Upper lobe of left lung (tissue), 6 donors: ENCODE measurements around the gene MAMDC4. TPM values are rescaled to one million over a fixed set of nuclear protein-coding genes. Genes with fewer than 3 reads are reported as not detected.
A peak's percentile ranks its signal among the peaks of the same experiment; 100 is the strongest.
"Not testable (repeated sequence)": the region's sequence is repeated elsewhere in the genome, so short reads cannot be mapped to it uniquely, and the experiment has no call there.

Source experiments
- ATAC-seq, 2 donors: fragments of 200-7000 bp; cut with Tn5 transposase; one replicate each; pipeline ENCODE4 v1.9.1; 2022; ENCODE audit warnings: mild to moderate bottlenecking in 2 of 2, moderate library complexity in 2 of 2; ENCODE audit not compliant: low FRiP score in 2 of 2
- DNase-seq, 2 donors: peaks; one replicate each; pipeline ENCODE4 v3.0.0-alpha.2; 2019 to 2020
- H3K27ac ChIP-seq, 4 donors: fragments of 200-600 bp; sonication (generic); one replicate each; pipeline ENCODE4 v1.5.1; 2016 to 2019
- H3K27me3 ChIP-seq, 4 donors: fragments of 200-600 bp; sonication (generic); one replicate each; pipeline ENCODE4 v1.5.1; 2017 to 2019
- H3K36me3 ChIP-seq, 4 donors: fragments of 200-600 bp; sonication (generic); one replicate each; pipeline ENCODE4 v1.5.1; 2016 to 2019
- H3K4me1 ChIP-seq, 4 donors: fragments of 200-600 bp; sonication (generic); one replicate each; pipeline ENCODE4 v1.5.1; 2018 to 2019
- H3K4me3 ChIP-seq, 4 donors: fragments of 200-600 bp; sonication (generic); one replicate each; pipeline ENCODE4 v1.5.1; 2017 to 2019; ENCODE audit warnings: mild to moderate bottlenecking in 2 of 4, moderate library complexity in 1 of 4
- H3K9me3 ChIP-seq, 4 donors: fragments of 200-600 bp; sonication (generic); one replicate each; pipeline ENCODE4 v1.5.1; 2018 to 2019
- EP300 ChIP-seq, 4 donors: sonication (generic); formaldehyde crosslinking; IDR thresholded peaks; one replicate each; pipeline ENCODE4 v1.5.1; 2017; ENCODE audit warnings: antibody characterized with exemption in 4 of 4, control low read depth in 2 of 4
- POLR2A ChIP-seq, 4 donors: fragments of 450-650 bp; IDR thresholded peaks; one replicate each; pipeline ENCODE4 v1.5.1; 2016 to 2017; ENCODE audit warnings: antibody characterized with exemption in 4 of 4, mild to moderate bottlenecking in 2 of 4
- POLR2AphosphoS5 ChIP-seq, 2 donors: sonication (generic); formaldehyde crosslinking; IDR thresholded peaks; one replicate each; pipeline ENCODE4 v1.5.1; 2017; ENCODE audit warnings: antibody characterized with exemption in 2 of 2
- WGBS, 2 donors: methylation state at CpG; one replicate each; pipeline ENCODE4 v1.1.5; 2017 to 2018; 5-methylcytosine and 5-hydroxymethylcytosine counted together
- total RNA-seq, 6 donors: library from RNA; depleted of rRNA in 4 of 6; stranded (reverse); fragments of >200 nt in 4 of 6; gene quantifications; one replicate each; pipeline versions ENCODE4 v1.1.0 to v1.2.1, GENCODE V29; 2016 to 2021
- TF ChIP-seq, protein P1 (sequence below), 6 experiments: fragments of 450-650 bp in 4 of 6; fragments of 200-600 bp in 2 of 6; sonication (generic) in 2 of 6; IDR thresholded peaks; one replicate each; pipeline ENCODE4 v1.5.1; 2016 to 2019; ENCODE audit warnings: antibody characterized with exemption in 6 of 6
- donor health status: DM: no; HTN: no; CAD: no; lungs with moderate emphysema.
- donor health status: DM: no; HTN: yes; CAD: no; lungs with severe emphysema.

The MAMDC4 gene
- total RNA-seq, 6 donors from 2014 or later, result 2.1 to 18.9 (median 11.0) TPM

DNA sequence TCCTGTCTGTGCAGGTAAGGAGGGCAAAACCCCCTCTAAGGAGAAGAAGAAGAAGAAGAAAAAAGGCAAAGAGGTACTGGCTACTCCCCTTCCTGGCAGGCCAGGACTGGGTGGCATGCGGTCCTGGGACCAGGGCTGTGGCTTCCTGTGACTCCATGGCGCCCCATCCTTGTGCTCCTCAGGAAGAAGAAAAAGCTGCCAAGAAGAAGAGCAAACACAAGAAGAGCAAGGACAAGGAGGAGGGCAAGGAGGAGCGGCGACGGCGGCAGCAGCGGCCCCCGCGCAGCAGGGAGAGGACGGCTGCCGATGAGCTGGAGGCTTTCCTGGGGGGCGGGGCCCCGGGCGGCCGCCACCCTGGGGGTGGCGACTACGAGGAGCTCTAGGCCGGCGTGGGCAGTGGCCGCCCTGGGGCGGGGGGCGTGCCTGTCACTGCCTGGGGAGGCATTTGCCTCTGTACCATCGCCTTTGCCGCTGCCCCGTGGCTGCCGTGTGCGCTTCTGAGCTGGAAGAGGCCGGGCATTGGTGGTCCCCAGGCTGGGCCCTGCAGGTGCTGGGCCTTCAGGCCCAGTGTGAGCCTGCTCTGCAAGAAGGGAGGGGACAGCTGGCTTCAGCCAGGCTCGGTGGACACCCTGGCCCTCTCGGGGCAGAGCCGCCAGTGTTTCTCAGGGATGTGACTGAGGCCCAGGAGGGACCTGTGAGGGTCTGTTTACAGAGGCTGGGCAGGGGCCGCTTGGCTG, 11.8 kb upstream of the MAMDC4 start:
- TF ChIP-seq, protein P1, sequence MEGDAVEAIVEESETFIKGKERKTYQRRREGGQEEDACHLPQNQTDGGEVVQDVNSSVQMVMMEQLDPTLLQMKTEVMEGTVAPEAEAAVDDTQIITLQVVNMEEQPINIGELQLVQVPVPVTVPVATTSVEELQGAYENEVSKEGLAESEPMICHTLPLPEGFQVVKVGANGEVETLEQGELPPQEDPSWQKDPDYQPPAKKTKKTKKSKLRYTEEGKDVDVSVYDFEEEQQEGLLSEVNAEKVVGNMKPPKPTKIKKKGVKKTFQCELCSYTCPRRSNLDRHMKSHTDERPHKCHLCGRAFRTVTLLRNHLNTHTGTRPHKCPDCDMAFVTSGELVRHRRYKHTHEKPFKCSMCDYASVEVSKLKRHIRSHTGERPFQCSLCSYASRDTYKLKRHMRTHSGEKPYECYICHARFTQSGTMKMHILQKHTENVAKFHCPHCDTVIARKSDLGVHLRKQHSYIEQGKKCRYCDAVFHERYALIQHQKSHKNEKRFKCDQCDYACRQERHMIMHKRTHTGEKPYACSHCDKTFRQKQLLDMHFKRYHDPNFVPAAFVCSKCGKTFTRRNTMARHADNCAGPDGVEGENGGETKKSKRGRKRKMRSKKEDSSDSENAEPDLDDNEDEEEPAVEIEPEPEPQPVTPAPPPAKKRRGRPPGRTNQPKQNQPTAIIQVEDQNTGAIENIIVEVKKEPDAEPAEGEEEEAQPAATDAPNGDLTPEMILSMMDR (IDR thresholded peaks at IDR 0.05), result no peak
- TF ChIP-seq POLR2A (IDR thresholded peaks at IDR 0.05) (no peak), EP300 (IDR thresholded peaks at IDR 0.05) (no peak), POLR2AphosphoS5 (IDR thresholded peaks at IDR 0.05) (no peak)
- Histone ChIP-seq H3K9me3 (no peaks in the 10 kb centered on the region), H3K36me3 (peaks cover 0 to 56% (median 34%) of the 10 kb centered on the region in 4 donors), H3K4me1 (peaks cover 28 to 41% (median 34%) of the 10 kb centered on the region in 4 donors), H3K4me3 (no peak overlapping the region), H3K27ac (no peak overlapping the region), H3K27me3 (peaks cover 0 to 17% (median 13%) of the 10 kb centered on the region in 4 donors)
- 83 to 85% methylated on average over 12 to 21 of the region's 32 CpGs for WGBS, 2 donors
- peak in 1 of 2 donors; percentile 85 for DNase-seq
- ATAC-seq, result no peak

DNA sequence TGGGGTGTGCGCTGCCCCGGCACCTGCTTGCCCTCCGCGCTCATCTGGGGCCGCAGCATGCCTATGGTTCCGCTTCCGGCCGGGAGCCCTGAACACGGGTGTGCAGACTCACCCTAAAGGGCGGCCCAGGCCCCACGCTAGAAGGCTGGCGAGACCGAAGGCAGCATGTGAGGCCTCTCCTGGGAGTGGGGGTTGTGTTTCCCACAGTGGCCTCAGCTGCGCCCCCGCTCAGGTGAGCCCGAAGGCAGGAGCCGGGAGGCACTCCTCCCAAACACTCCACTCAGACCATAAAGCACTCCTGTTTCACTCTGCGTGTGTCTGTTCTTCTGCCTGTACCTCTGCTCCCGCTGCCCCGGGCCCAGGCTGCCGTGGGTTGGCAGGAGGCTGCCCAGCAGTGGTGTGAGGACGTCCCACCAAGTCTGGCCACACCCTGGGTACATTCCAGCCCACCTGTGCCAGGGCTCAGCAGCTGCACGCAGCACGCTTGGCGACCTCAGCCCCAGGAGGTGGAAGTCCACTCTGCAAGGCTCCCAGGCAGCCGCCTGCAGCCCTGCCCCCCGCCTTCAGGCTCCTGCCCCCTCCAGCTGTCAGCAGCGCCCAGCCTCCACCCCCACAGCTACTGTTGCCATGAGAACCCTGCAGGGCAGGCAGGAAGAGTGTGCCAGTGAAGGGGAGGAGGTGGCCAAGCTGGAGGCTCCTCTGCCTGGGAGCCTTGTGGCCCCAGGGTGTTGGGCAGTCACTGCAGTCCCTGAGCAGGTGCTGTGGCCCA, 11.1 kb upstream of the MAMDC4 start:
- no peak for ATAC-seq
- no peak overlapping the region for H3K27ac ChIP-seq

DNA sequence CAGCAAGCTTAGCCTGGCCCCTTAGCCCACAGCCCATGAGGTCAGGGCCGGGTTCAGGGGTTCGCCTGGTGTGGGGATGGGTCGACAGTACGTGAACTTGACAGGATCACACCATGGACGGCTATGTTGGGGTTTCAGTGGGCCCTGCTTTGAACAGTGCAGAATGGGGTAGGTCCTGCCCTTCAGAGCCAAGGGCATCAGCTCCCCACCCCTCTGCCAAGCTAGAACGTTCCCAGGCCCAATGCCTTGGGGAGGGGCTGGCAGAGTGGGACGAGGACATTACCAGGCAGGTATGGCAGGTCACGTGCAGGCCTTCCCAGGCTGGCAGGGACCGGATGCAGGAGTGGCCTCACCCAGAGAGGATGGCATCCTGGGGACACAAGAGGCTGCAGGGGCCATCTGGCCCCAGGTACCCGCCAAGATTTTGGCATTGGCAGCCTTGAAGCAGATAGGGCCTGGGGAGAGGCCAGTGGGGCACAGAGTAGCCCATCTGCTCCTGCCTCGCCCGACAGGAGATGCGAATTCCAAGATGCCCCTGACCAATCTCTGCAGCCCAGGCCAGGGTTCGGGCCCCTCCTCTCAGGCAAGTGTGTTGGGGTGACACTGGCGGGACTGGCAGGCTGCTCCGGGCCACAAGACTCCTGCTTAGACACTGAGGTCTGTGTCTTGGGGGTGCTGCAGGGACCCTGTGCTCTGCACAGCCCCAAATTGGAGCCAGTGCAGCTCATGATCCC, 10.3 kb upstream of the MAMDC4 start:
- H3K9me3 ChIP-seq, DNase-seq, H3K27ac ChIP-seq, ATAC-seq: not testable (repeated sequence)
- peak overlapping the region in 3 of 4 donors; percentile 39 to 55 (median 46) for H3K4me3 ChIP-seq
- WGBS, 2 donors, result 50 to 82% methylated on average over 6 to 11 of the region's 16 CpGs
- H3K27me3 ChIP-seq, result peaks cover 0 to 32% (median 27%) of the 10 kb centered on the region in 4 donors
- peaks cover 36 to 56% (median 44%) of the 10 kb centered on the region in 4 donors for H3K4me1 ChIP-seq
- H3K36me3 ChIP-seq, result peaks cover 0 to 42% (median 30%) of the 10 kb centered on the region in 4 donors

More for the DNA sequence above, 11.1 kb upstream of the MAMDC4 start:
- Histone ChIP-seq H3K4me3 (no peak overlapping the region), H3K27me3 (peaks cover 0 to 25% (median 20%) of the 10 kb centered on the region in 4 donors), H3K36me3 (peaks cover 0 to 49% (median 31%) of the 10 kb centered on the region in 4 donors), H3K9me3 (no peaks in the 10 kb centered on the region), H3K4me1 (peaks cover 32 to 48% (median 38%) of the 10 kb centered on the region in 4 donors)
- TF ChIP-seq, protein P1 (IDR thresholded peaks at IDR 0.05), result no peak
- TF ChIP-seq EP300 (IDR thresholded peaks at IDR 0.05), result no peak
- no peak for TF ChIP-seq POLR2A (IDR thresholded peaks at IDR 0.05)
- no peak for TF ChIP-seq POLR2AphosphoS5 (IDR thresholded peaks at IDR 0.05)
- WGBS, 2 donors, result 68 to 79% methylated on average over 11 to 25 of the region's 28 CpGs
- peak in 1 of 2 donors; percentile 81 for DNase-seq

DNA sequence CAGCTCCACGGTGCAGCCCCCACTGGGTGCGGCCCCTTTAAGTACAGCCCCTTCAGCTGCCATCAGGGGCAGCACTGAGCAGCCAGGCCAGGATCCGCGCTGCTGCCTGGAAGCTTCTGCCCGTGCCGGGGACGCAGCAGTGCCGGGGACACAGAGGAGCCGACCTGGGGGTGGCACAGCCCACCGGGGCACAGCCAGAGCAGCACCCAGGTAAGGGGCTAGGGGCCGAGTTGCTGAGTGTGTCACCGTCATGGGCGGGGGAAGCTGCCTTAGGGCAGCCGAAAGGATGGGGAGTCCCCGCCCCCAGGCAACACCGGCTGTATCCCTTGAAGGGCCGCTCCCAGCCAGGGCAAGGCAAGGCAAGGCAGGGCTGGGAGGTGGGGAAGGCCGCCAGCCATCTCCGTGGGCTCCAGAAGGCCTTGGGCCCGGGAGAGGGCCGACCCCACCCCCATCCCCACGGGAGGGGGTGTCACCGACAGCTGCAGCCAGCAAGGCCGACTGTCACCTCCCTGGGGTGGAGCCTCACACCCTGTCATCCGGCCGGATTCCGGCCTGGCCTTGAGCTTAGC, 9.7 kb upstream of the MAMDC4 start, which contains the start of gene AJM1:
Gene AJM1, plus strand, starts transcription at position 99 of the 569 bp plus-strand sequence. CDS start 1,937 bp downstream, outside the sequence.
- WGBS, 2 donors, result 0 to 1% methylated on average over 8 to 20 of the region's 27 CpGs
- ATAC-seq (peak; percentile 86 to 88), DNase-seq (peak; percentile 71 to 91)
- Histone ChIP-seq H3K4me1 (peaks cover 43 to 62% (median 51%) of the 10 kb centered on the region in 4 donors), H3K27ac (peak within 1 kb of the TSS in 2 of 4 donors; percentile 4 to 20), H3K4me3 (peak within 1 kb of the TSS; percentile 39 to 55 (median 43)), H3K27me3 (peaks cover 0 to 39% (median 33%) of the 10 kb centered on the region in 4 donors), H3K36me3 (peaks cover 0 to 39% (median 27%) of the 10 kb centered on the region in 4 donors)
- H3K9me3 ChIP-seq, result not testable (repeated sequence)
- TF ChIP-seq POLR2AphosphoS5 (IDR thresholded peaks at IDR 0.05), result peak in 1 of 2 donors; percentile 25
- TF ChIP-seq, protein P1 (IDR thresholded peaks at IDR 0.05), result peak; percentile 84 to 91 (median 87)

DNA sequence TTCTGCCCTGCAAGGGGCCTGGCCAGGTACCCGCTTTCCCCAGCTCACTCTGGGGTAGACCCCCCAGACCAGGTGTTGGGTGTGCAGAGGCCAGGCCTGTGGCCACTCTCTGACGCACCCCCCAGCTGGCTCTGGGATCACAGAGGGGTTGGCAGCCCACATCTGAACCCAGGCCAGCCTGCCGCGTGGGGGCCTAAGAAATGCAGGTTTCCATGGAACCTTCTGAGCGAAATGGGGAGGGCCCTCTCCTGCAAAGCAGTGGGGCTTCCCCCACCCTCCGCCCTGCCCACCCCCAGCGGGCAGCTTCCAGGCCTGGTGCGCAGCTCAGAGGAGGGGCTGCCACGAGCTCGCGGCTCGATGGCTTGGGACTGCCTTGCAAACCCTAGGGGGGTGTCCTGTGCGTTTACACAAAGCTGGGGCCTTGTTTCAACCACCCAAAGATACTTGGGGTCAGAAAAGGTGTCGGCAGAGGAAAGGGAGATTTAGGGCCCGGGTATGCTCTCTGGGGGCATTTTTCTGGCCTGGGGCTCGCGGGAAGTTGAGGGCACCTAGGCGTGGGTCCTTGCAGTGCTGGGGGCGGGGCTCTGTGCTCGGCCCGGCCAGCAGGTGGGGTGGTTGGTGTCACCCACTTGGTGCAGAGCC, 8.9 kb upstream of the MAMDC4 start:
- ATAC-seq, H3K9me3 ChIP-seq: not testable (repeated sequence)
- peak overlapping the region in 1 of 4 donors; percentile 20 for H3K27ac ChIP-seq
- peak overlapping the region in 3 of 4 donors; percentile 39 to 55 (median 46) for H3K4me3 ChIP-seq
- peaks cover 0 to 39% (median 38%) of the 10 kb centered on the region in 4 donors for H3K27me3 ChIP-seq
- peaks cover 51 to 70% (median 58%) of the 10 kb centered on the region in 4 donors for H3K4me1 ChIP-seq
- DNase-seq, result peak in 1 of 2 donors; percentile 73
- WGBS, 2 donors, result 7% methylated on average over 5 of the region's 21 CpGs; no CpG with 5 or more reads in 1 of the 2 donors
- peaks cover 0 to 32% (median 23%) of the 10 kb centered on the region in 4 donors for H3K36me3 ChIP-seq
